NCI-H146 treated with DMSO at 0.1 percent for 48 hours (cell line): ENCODE data around the gene GRID1.
"Not testable (repeated sequence)": the region's sequence is repeated elsewhere in the genome, so short reads cannot be mapped to it uniquely, and the experiment has no call there.

Experiments used
- DNase-seq: peaks from one replicate; lab custom pipeline; 2025; ENCODE audit not compliant: unreplicated experiment; lab: John Stamatoyannopoulos, UW

Gene GRID1

DNA sequence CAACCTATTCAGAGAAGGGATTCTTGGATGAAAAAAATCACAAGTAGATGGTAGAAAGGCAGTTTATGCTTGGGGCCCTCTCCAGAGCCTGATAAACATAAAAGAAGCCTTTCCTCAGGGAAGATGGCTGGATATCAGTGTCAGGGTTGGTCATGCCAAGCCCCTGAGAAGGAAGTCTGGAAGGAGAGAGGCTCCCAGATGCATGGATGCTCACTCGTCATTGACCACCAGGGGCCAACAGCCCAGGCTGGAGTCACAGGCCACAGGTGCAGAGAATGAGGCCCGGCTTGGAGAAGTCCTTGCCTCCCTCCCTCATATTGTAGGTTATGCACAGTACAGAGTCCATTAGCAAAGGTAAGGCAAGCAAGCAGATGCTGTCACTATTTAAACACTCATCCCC is 506.7 kb downstream of the GRID1 start:
- DNase-seq, result no peak

DNA sequence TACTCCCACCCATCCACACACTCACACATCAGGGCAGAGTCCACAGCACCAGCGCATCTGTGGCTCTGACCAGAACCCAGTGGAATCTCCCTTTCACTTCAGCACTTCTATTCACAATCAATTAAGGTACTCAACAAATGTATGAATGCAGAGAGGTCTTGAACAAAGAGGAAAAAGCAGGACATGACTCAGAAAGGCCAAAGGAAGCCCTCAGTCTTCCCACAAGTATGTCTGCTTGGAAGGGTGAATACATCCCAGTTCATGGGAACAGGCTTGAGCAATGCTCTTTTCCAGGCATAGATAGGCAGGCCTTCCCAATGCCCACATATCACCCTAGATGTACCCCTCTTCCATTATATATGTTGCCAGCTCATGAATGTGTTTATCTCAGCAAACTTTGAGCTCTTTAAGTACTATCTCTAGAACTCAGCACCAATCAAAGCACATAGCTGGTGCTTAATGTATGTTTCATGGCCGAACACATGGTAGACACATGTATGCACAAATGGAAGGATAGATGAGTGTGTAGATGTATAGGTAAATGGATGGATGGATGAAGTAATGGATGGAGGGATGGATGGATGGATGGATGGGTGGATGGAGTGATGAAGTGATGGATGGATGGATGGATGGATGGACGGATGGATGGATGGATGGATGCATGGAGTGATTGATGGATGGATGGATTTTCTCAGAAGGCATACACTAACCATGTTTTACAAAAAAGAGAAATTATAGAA is 507.6 kb downstream of the GRID1 start:
- DNase-seq, result no peak

DNA sequence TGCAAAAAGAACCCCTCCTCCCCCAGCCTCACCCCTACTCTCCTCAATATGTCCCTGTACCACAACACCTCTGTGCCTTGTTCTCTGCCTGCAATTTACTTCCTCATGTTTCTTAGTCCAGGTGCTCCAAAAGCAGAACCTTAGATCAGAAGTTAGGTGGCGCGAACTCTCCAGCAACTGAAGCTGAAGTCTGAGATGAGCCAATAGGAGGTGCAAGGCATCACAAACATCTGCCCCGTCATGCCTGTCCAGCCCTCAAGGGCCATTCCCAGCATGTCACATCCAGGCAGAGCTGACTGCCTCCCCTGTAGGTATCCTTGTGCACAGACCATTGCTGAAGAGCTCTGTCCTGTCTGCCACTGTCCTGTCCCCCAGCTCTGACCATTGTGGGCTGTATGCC is 508.8 kb downstream of the GRID1 start:
- no peak for DNase-seq

DNA sequence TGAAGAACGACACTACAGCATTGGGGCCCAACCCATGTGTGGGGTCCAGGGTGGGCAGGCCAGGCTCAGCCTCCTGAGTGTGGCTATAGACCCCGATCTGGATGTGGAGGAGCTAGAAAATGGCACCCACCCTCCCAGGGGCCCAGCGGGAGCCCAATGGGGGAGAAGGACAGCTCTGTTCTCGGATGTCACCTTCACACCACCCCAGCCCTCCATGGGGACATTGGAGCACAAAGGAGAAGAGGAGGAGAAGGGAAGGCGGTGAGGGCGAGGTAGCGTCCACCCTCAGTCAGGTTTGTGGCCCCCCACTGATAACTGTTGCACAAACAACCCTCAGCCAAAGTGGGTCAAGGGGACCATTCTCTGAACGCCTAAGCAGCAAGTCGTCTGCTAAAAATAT is 509.3 kb downstream of the GRID1 start:
- DNase-seq, result no peak

DNA sequence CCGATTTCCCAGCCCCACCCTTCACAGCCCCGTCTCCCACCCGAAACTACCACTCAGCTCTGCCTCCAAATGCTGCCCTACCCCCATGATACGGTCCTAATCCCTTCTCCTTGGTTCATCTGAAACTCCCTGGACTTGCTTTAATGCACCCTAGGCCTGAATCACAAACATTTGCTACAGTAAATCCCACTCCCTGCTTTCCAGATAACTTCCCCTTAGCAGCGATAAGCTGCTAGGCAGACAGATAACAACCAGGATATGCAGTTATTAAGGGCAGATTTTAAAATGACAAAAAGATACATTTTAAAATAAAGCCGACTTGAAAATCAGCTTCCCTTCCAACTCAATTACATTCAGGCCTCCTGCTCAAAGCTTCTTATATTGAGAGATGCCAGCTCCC is 514.7 kb downstream of the GRID1 start:
- DNase-seq, result no peak

DNA sequence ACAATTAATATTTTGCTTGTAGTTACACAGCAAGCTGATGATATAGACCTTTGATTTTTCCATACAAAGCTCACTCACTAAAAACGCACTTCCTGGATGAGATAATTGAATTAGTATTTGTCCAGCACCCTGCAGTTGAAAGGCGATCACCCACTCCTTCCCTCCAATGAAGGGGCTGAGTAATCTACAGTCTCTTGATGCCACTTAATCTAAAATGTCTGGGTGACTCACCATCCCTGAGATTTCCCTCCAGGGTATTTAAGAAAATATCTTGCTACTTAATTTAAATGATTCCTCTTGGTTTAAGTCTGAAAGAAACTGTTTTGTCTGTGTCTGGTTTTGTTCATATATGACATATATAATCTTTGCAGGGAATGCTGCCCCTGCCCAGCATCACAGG is 515.3 kb downstream of the GRID1 start:
- DNase-seq, result no peak

DNA sequence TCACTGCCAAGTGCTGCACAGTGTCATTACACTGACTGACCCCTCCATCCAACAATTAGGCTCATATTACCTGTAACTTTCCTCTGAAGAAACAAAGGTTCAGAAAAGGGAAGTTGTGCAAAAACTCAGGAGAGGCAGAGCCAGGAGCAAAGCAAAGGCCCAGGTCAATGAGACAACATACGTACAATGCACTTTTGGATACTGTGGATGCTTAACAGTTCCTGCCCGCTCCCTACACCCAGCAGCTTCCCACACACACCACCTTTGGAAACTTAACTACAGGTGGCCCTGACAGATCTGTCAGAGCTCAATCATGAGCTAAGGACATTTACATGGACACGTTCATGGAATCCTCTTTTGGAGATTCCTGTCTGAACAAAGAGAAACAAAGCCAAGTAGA is 515.9 kb downstream of the GRID1 start:
- no peak for DNase-seq

DNA sequence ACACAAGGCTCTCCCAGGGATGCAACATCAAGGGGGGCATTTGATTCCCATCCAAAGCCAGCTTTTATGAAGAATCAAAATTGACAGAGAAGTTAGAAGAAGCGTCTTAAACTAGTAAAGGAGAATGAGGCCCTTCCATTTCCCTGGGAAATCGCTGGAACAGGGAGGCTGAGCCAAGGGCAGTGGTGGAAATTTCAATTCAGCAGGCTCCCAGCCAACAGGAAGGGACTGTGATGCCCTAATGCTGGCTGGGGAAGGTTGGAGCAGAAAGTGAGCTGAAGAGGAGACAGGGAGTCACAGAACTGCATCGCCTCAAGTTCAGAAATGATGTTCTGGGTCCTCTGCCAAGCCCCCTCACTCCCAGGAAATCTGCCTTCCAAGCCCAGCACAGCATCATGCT is 517.3 kb downstream of the GRID1 start:
- DNase-seq, result no peak

DNA sequence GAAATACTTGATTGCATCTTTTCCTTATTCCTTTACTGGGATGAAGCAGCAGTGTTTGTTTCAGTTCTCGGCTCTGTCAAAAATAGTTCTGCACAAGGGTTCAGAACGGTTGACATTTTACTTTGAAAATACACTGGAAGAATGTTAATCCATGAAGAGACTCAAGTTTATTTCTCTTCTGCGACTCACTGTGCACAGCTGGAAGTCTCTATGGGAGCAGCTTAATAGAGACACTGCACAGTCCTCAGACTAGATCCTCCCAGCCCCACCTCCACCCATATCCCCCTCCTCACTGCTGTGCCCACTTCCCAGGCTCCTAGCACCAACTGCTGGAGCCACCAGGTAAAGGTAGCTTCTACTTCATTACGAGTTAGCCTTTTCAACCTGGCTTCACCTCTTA is 517.8 kb downstream of the GRID1 start:
- no peak for DNase-seq

DNA sequence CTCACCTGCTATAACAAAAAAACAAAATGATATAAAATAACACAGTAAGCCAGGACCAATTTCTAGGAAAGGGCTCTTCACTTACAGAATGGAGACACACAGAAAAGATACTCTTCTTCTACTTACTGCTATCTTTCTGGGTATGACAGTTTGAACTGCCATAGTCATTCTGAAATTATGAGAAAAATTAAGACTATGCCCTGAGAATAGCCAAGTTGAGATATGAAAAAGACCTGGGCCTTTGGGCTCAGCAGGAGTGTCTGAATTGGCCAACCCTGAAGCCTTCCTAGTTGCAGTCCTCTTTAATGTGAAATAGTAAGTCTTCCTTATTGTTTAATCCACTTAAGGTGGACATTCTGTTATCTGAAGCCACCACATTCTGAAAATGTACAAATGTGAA is 519.5 kb downstream of the GRID1 start:
- no peak for DNase-seq

DNA sequence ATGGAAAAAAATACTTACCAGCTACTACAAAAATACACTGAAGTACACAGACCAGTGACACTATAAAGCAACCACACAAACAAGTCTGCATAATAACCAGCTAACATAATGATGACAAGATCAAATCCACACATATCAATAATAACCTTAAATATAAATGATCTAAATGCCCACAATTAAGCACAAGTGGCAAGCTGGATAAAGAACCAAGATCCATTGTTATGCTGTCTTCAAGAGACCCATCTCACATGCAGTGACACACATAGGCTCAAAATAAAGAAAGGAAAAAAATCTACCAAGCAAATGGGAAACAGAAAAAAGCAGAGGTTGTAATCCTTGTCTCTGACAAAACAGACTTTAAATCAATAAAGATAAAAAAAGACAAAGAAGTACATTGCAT is 527.9 kb downstream of the GRID1 start:
- DNase-seq, result not testable (repeated sequence)

DNA sequence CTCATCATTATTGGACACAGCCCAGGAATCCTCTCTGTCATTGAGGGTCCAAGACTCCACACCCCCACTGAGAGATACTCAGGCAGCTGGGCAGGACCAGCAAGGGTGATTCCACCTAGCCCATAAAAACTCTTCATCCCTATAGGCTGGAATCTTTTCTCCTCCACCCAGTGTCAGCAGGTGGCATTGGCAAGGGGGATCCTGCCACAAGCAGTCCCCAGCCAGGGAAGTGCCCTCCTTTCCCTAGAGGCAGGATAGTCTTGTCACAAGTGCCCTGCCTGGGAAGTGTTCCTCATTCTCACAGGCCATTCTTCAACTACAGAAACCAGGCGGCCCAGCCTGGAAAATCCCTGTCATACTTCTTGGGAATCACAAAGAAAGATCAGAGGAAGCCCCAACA is 533.6 kb downstream of the GRID1 start:
- no peak for DNase-seq

DNA sequence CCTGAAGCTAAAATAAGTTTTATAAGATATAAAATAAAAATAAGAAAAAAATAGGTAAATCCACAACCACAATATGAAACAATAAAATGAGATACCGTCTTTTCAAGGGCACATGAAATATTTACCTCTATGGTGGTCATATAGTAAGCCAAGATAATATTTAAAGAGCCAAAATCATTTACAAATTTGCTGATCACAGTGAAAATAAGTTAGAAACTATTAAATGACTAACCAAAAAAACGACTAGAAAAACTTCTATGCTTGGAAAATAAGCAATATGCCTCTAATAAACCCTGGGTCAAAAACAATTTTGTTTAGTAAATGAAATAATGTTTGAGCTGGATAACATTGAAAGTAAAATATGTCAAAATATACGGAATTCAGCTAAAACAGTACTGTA is 535.2 kb downstream of the GRID1 start:
- no peak for DNase-seq

DNA sequence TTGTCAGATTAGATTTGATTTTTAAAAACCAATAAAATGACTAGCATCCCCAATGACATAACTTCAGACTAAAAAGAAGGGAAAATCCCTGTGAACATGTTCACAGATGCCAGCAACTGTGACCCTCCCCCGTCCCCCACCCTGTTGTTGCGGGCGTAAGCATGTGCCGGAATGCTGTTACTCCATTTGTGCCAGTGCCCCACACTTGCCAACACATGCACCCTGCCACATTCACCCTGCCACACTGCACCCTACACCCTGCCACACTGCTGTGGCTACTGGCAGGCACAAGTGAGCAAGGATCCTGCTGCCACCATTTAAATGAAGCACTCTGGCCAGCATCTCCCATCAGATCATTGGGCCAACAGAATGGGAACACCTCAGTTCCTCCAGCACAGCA is 540.2 kb downstream of the GRID1 start:
- no peak for DNase-seq

DNA sequence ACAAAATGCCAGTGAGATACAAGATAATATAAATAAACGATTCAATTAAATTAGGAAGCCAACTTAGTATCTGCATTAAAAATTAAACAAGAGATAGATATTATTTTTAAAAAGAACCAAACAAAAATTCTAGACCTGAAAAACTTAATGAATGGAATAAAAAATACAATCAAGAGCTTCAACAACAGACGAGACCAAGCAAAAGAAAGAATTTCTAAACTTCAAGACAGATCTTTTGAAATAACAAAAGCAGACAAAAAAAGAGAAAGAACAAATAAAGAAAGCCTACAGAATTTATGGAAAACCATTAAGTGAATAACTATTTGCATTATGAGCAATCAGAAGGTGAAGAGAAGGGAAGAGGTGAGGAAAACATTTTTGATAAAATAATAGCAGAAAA is 555.2 kb downstream of the GRID1 start:
- DNase-seq, result no peak

DNA sequence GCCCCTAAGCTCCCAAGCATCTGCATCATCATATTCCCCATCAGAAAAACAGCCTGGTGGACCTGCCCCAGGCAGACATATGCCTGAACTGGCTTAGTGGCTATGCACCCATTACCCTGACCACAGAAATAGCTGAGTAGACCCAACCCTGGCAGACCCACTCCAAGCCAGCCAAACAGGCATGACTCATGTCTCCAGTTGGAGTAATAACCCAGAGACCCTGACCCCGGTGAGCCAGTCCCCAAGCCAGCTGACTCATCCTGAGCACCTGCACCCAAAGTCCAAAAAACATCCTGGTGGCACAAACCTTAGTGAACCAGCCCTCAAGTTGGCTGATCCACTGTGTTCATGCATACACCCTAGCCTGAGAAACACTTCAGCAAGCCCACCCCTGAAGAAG is 555.9 kb downstream of the GRID1 start:
- no peak for DNase-seq

DNA sequence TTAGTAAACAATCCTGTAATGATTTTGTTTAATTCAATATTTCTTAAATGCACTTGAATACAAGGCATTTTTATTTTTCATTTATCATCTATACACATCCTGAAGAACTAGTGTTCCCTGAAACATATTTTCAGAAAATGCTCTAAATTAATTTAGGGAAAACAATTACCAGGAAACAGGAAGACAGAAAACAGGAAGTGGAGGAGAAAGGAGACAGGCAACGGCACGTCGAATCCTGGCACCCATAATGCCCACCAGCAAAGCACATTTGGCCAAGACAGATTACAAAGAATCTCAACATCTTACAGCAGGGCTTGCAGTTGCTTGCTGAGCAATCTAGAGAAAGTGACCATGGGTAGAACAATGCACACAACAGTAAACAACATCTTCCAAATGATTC is 571.1 kb downstream of the GRID1 start:
- no peak for DNase-seq

DNA sequence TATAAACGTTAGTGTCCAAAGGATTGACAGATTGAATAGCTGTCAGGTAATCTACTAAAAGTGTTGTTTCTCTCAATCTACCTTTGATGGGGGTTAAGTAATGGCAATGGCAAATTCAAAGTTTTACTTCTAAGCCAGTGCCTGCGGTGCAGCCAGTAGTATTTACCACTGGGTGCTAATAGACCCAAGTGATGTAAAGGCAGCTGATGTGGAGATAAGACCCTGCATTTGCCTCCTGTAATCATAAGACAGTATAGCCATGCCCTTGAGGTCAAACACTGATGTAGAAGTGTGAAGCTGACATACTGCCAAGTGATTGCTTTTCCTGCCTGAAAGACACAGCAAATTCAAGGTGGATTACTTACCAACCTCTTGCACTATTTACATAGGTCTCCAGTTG is 572.0 kb downstream of the GRID1 start:
- no peak for DNase-seq

DNA sequence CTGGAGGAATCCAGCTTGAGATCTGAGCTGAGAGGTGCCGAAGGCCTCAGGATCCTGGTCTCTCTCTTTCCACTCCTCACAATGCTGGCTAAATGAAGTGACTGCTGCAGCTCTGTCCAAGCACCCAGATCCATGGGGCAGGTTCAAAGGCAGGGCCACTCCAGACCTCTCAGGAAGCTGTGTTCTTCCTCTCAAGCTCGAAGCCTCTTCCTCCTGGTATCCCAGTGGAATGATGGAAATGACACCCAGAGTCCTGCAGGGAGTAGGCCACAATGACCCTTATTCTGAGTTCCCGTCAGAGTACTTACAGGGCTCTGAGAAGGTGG is 574.1 kb downstream of the GRID1 start:
- DNase-seq, result no peak

DNA sequence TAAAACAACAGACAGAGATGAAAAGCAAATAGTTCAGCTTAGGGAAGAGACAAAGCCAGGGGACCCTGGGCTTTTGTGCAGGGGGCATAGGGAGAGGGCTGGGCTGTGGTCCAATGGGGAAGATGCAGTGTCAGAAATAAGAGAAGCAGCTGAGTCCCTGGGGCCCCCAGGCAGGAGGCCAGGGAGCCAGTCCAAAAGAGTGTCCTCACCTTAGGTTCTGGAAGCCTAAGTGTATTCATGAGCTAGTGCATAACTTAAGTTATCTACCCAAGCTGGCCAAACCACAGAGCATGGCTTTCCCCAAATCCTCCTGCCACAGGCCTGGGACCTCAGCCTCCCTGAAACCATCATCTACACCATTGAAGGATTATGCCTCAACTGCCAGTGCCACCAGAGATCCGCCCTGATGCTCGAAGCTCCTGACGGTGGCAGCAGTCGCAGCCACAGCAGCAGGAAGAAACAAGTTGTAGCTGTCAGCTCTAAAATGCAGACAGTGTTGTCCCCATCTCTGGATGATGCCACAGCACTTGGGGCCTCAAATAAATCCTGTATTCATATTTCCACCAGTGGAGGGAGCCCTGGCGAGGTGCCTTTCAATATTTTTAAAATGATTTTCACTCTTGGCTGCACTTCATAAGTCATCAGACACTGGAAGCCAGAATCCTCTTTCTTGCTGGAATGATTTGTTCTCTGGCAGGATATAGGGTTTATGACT is 574.6 kb downstream of the GRID1 start:
- no peak for DNase-seq

DNA sequence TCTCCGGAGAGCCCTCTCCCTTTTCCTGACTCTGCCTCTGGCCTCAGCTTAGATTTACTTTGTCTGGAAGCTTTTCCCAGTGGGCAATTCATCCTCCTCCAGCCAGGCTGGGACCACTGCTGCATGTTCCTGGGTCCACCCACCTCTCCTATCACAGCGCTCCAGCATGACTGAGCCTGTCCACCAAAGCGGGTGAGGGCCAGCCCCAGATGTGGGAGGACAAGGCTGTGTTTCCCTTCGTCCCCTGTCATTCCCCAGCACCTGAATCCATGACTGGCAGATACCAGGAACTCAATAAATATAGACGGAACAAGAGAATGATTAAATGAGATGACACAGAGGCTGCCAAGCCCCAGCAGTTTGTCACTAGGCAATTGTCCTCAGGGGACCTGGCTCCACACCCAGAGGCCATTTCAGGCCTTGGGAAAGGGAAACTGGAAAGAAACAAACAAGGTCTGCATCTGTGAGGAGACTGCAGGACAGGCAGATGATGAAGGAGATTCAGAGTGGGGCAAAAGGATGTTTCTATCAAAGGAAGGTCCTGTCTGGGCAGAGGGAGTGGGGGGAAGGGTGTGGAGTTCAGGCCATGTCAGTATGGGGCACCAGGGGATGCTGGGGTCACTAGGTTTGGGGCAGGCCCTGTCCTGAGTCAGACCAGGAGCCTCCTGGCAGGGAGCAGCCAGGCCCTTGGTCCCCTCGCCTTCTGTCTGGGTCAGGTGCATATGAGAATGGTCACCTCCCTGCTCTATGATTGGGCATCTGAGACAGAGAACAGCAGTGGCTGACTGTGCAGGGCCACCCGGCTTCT is 576.4 kb downstream of the GRID1 start:
- DNase-seq, result no peak

DNA sequence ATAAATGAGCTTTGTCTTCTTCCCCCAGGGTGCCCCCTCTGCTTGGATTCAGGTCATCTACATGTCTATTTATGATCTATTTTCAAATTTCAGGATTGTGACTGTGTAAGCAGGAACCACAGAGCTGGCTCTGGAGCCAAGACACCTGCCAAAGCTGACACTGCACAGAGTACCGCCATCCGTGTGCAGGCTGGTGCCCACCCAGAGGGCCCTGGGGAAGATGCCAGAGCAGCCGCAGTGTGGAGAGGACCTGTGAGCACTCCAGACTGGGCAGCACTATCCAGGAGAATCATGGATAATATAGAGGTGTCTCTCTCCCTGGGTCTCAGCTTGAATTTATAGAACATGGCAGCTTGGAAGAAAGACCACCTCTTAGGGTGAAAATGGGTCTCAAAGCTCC is 577.5 kb downstream of the GRID1 start:
- DNase-seq, result no peak
